Measurements from ENCODE around the gene CRYM. TPM values are rescaled to one million over a fixed set of nuclear protein-coding genes. Genes with fewer than 3 reads are reported as not detected.
"Not testable (repeated sequence)": the region's sequence is repeated elsewhere in the genome, so short reads cannot be mapped to it uniquely, and the experiment has no call there.

The CRYM gene
- polyA plus RNA-seq, 2 donors = 5.3 to 9.8 TPM

DNA sequence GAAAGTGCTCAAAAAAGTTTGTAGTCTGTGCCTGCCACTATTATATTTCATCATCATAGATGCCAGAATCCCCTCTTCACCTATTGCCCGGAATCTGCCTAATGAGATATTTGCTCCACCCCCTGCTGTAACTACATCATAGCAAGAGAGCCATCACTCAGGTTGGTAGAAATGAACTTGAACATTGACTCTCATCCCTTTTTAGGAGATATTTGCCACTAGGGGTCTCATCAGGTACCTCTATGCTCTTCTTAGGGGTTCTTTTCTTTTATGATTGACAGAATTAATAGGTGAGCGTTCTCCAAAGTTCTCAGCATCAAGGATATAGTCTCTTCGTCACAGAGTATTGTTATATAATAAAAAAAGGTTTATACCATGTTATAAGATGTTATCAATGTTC lies 24.6 kb downstream of the CRYM start:
- Histone ChIP-seq H3K4me1 (ENCODE audit: control insufficient read depth in 2 of 2, insufficient read depth in 2 of 2, low read length in 1 of 2) (no peaks in the 10 kb centered on the region), H3K36me3 (ENCODE audit: control insufficient read depth in 2 of 2, insufficient read depth in 2 of 2, low read length in 1 of 2) (no peaks in the 10 kb centered on the region), H3K27ac (ENCODE audit: low read depth in 2 of 2, low read length in 1 of 2) (no peak overlapping the region), H3K9me3 (ENCODE audit: control insufficient read depth in 2 of 2, insufficient read depth in 1 of 2, low read depth in 1 of 2, low read length in 1 of 2) (no peaks in the 10 kb centered on the region), H3K27me3 (ENCODE audit: control insufficient read depth in 1 of 2, insufficient read depth in 2 of 2, low read length in 2 of 2) (peaks cover 0 to 4% of the 10 kb centered on the region in 2 donors), H3K4me3 (ENCODE audit: low read depth in 1 of 2, low read length in 2 of 2) (no peak overlapping the region)
- WGBS, 2 donors = 84 to 86% methylated on average over 3 of the region's 3 CpGs

DNA sequence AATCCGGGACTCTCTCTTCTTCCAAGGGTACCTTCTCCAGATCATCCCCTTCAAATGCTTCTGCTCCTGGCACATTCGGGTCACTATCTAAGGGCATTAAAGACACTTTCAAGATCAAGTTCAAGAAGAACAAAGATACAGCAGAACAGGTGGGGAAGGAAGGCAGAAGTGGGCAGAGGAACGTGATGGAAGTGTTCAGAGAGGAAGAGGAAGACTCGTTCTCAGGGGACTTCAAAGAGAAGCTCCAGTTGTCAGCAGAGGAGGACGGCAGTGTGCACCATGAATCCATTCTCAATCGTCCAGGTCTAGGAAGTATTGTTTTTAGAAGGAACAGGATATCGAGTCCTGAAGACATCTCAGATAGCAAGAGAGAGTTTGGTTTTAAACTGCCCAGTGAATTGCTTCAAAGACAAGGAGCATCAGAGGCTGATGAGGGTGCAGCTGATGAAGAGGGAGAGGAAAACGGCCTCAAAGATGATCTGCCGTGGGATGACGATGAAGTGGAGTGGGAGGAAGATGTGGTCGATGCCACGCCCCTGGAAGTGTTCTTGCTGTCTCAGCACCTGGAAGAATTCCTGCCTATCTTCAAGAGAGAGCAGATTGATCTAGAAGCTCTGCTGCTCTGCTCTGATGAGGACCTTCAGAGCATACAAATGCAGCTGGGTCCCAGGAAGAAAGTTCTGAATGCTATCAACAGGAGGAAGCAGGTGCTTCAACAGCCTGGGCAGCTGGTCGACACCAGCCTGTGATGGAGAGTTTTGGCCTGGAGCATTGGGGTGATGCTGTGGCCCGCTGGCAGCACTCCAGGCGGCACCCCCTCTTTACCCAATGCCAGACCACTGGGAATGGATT lies 27.8 kb downstream of the CRYM start:
- WGBS, 2 donors = 80 to 82% methylated on average over 15 of the region's 15 CpGs
- H3K4me3 ChIP-seq (ENCODE audit: low read depth in 1 of 2, low read length in 2 of 2) = no peak overlapping the region
- no peaks in the 10 kb centered on the region for H3K36me3 ChIP-seq (ENCODE audit: control insufficient read depth in 2 of 2, insufficient read depth in 2 of 2, low read length in 1 of 2)
- H3K9me3 ChIP-seq (ENCODE audit: control insufficient read depth in 2 of 2, insufficient read depth in 1 of 2, low read depth in 1 of 2, low read length in 1 of 2) = no peaks in the 10 kb centered on the region
- H3K27ac ChIP-seq (ENCODE audit: low read depth in 2 of 2, low read length in 1 of 2) = no peak overlapping the region
- H3K27me3 ChIP-seq (ENCODE audit: control insufficient read depth in 1 of 2, insufficient read depth in 2 of 2, low read length in 2 of 2) = peaks cover 0 to 4% of the 10 kb centered on the region in 2 donors
- H3K4me1 ChIP-seq (ENCODE audit: control insufficient read depth in 2 of 2, insufficient read depth in 2 of 2, low read length in 1 of 2) = no peaks in the 10 kb centered on the region

DNA sequence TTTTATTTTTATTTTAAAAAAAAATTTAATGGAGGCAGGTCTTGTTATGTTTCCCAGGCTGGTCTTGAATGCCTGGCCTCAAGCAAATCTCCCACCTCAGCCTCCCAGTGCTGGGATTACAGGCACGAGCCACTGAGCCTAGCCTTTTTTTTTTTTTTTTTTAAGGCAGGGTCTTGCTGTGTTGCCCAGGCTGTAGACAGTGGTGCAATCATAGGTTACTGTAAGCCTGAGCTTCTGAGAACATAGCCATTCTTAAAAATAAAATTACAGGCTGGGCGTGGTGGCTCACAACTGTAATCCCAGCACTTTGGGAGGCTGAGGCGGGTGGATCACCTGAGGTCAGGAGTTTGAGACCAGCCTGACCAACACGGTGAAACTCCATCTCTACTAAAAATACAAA lies 29.9 kb downstream of the CRYM start:
- not testable (repeated sequence) for H3K27me3 ChIP-seq (ENCODE audit: control insufficient read depth in 1 of 2, insufficient read depth in 2 of 2, low read length in 2 of 2); H3K36me3 ChIP-seq (ENCODE audit: control insufficient read depth in 2 of 2, insufficient read depth in 2 of 2, low read length in 1 of 2); H3K9me3 ChIP-seq (ENCODE audit: control insufficient read depth in 2 of 2, insufficient read depth in 1 of 2, low read depth in 1 of 2, low read length in 1 of 2); H3K4me1 ChIP-seq (ENCODE audit: control insufficient read depth in 2 of 2, insufficient read depth in 2 of 2, low read length in 1 of 2); H3K27ac ChIP-seq (ENCODE audit: low read depth in 2 of 2, low read length in 1 of 2); H3K4me3 ChIP-seq (ENCODE audit: low read depth in 1 of 2, low read length in 2 of 2)
- 87 to 90% methylated on average over 4 of the region's 4 CpGs for WGBS, 2 donors

DNA sequence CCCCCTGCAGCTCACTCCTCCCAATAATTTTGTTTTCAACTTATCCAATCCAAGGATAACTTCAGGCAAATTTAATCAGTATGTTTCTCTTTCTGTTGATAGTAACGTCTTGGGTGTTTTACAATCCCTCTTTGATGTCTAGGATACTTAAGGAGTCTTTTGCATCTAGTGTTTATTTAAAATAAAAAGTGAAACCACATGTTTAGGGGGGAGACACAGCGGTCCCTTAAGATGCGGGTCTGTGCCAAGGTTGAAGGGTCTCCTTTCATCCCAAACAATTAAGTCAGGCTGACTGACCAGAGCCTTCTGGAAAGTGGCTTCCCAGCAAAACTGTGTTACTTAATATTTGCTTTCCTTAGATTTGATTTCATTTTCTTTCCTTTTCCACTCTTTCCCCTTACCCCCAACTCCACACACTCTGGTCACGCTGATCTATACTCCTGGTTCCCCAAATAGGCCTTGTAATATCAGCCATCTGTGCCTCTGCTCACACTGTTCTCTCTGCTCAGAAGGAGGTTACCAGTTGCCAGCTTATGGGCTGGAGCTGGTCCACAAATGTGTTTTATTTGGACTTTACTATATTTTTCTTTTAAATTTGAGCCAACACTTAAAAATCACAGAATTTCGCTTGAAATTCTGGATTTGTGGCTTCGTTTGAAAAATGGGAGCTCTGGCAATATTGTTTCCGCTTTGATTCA lies 33.4 kb downstream of the CRYM start:
- Histone ChIP-seq H3K9me3 (ENCODE audit: control insufficient read depth in 2 of 2, insufficient read depth in 1 of 2, low read depth in 1 of 2, low read length in 1 of 2) (no peaks in the 10 kb centered on the region), H3K27me3 (ENCODE audit: control insufficient read depth in 1 of 2, insufficient read depth in 2 of 2, low read length in 2 of 2) (peaks cover 0 to under 1% of the 10 kb centered on the region in 2 donors), H3K27ac (ENCODE audit: low read depth in 2 of 2, low read length in 1 of 2) (no peak overlapping the region), H3K4me1 (ENCODE audit: control insufficient read depth in 2 of 2, insufficient read depth in 2 of 2, low read length in 1 of 2) (no peaks in the 10 kb centered on the region), H3K36me3 (ENCODE audit: control insufficient read depth in 2 of 2, insufficient read depth in 2 of 2, low read length in 1 of 2) (no peaks in the 10 kb centered on the region), H3K4me3 (ENCODE audit: low read depth in 1 of 2, low read length in 2 of 2) (no peak overlapping the region)
- 53 to 62% methylated on average over 7 of the region's 7 CpGs for WGBS, 2 donors

DNA sequence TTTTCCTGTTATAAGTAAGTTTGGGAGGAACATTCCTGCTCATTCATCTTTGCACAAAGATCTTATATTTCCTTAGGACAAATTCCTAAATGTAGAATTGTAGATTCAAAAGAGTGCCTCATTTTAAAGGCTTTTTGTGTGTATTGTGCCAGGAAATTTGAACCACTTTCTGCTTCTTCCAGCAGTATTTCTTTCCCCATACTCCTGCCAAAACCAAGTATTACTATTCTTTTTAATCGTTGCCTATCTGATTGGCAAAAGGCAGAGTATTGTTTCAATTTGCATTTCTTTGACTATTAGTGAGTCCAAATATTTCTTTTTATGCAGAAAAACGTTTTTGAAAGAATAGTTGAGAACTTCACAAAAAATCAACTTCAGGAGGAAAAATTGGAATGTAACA lies 35.3 kb downstream of the CRYM start:
- 24 to 34% methylated on average over 2 of the region's 2 CpGs for WGBS, 2 donors
- no peak overlapping the region for H3K27ac ChIP-seq (ENCODE audit: low read depth in 2 of 2, low read length in 1 of 2)
- no peaks in the 10 kb centered on the region for H3K4me1 ChIP-seq (ENCODE audit: control insufficient read depth in 2 of 2, insufficient read depth in 2 of 2, low read length in 1 of 2)
- H3K4me3 ChIP-seq (ENCODE audit: low read depth in 1 of 2, low read length in 2 of 2) = no peak overlapping the region
- H3K27me3 ChIP-seq (ENCODE audit: control insufficient read depth in 1 of 2, insufficient read depth in 2 of 2, low read length in 2 of 2) = no peaks in the 10 kb centered on the region
- no peaks in the 10 kb centered on the region for H3K36me3 ChIP-seq (ENCODE audit: control insufficient read depth in 2 of 2, insufficient read depth in 2 of 2, low read length in 1 of 2)
- no peaks in the 10 kb centered on the region for H3K9me3 ChIP-seq (ENCODE audit: control insufficient read depth in 2 of 2, insufficient read depth in 1 of 2, low read depth in 1 of 2, low read length in 1 of 2)

DNA sequence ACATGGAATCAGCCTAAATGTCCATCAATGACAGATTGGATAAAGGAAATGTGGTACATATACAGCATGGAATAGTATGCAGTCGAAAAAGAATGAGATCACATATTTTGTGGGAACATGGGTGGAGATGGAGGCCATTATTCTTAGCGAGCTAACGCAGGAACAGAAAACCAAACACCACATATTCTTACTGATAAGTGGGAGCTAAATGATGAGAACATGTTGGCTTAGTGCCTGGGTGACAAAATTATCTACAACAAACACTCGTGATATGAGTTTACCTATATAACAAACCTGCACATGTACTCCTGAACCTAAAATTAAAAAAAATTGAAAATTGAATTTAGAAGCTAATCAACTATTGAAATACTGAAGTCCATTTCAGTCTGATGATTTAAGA lies 38.4 kb downstream of the CRYM start:
- Histone ChIP-seq H3K4me3 (ENCODE audit: low read depth in 1 of 2, low read length in 2 of 2) (no peak overlapping the region), H3K9me3 (ENCODE audit: control insufficient read depth in 2 of 2, insufficient read depth in 1 of 2, low read depth in 1 of 2, low read length in 1 of 2) (no peaks in the 10 kb centered on the region), H3K36me3 (ENCODE audit: control insufficient read depth in 2 of 2, insufficient read depth in 2 of 2, low read length in 1 of 2) (no peaks in the 10 kb centered on the region), H3K27ac (ENCODE audit: low read depth in 2 of 2, low read length in 1 of 2) (no peak overlapping the region), H3K27me3 (ENCODE audit: control insufficient read depth in 1 of 2, insufficient read depth in 2 of 2, low read length in 2 of 2) (no peaks in the 10 kb centered on the region), H3K4me1 (ENCODE audit: control insufficient read depth in 2 of 2, insufficient read depth in 2 of 2, low read length in 1 of 2) (no peaks in the 10 kb centered on the region)
- WGBS, 2 donors = 68 to 79% methylated on average over 4 of the region's 4 CpGs

DNA sequence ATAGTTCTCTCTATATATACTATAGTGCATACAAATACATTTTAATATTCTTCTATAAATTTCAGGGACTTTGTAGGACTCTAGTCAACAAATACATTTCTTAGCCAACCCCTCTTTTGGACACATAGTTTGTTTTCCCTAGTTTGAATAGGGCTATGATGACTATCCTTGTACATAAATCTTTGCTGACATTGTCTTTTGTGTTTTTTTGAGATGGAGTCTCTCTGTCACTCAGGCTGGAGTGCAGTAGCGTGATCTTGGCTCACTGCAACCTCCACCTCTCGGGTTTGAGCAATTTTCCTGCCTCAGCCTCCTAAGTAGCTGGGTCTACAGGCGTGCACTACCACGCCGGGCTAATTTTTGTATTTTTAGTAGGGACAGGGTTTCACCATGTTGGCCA lies 41.3 kb downstream of the CRYM start:
- 75 to 79% methylated on average over 5 of the region's 5 CpGs for WGBS, 2 donors
- no peaks in the 10 kb centered on the region for H3K36me3 ChIP-seq (ENCODE audit: control insufficient read depth in 2 of 2, insufficient read depth in 2 of 2, low read length in 1 of 2)
- H3K27me3 ChIP-seq (ENCODE audit: control insufficient read depth in 1 of 2, insufficient read depth in 2 of 2, low read length in 2 of 2) = peaks cover 2 to 3% of the 10 kb centered on the region in 2 donors
- no peak overlapping the region for H3K4me3 ChIP-seq (ENCODE audit: low read depth in 1 of 2, low read length in 2 of 2)
- H3K4me1 ChIP-seq (ENCODE audit: control insufficient read depth in 2 of 2, insufficient read depth in 2 of 2, low read length in 1 of 2) = no peaks in the 10 kb centered on the region
- no peak overlapping the region for H3K27ac ChIP-seq (ENCODE audit: low read depth in 2 of 2, low read length in 1 of 2)
- no peaks in the 10 kb centered on the region for H3K9me3 ChIP-seq (ENCODE audit: control insufficient read depth in 2 of 2, insufficient read depth in 1 of 2, low read depth in 1 of 2, low read length in 1 of 2)

DNA sequence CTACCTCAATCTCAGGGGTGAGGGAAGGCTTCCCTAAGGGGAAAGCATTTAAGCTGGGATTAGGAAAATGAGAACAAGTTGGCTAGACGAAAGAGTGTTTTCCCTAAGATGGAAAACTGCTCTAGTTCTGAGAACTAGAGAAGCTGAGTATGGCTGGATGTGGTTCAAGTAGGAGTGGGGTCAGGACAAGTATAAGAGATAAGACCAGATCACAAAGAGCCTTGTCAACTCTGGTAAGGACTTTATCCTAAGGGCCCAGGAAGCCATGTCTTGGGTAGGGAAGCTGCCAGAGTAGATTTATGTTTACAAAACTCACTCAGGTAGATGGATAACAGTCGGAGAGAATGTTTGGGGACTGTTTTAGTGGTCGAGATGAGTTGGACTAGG lies 42.9 kb downstream of the CRYM start:
- Histone ChIP-seq H3K4me1 (ENCODE audit: control insufficient read depth in 2 of 2, insufficient read depth in 2 of 2, low read length in 1 of 2) (no peaks in the 10 kb centered on the region), H3K4me3 (ENCODE audit: low read depth in 1 of 2, low read length in 2 of 2) (no peak overlapping the region), H3K27ac (ENCODE audit: low read depth in 2 of 2, low read length in 1 of 2) (no peak overlapping the region), H3K27me3 (ENCODE audit: control insufficient read depth in 1 of 2, insufficient read depth in 2 of 2, low read length in 2 of 2) (peaks cover 2 to 3% of the 10 kb centered on the region in 2 donors), H3K36me3 (ENCODE audit: control insufficient read depth in 2 of 2, insufficient read depth in 2 of 2, low read length in 1 of 2) (no peaks in the 10 kb centered on the region), H3K9me3 (ENCODE audit: control insufficient read depth in 2 of 2, insufficient read depth in 1 of 2, low read depth in 1 of 2, low read length in 1 of 2) (no peaks in the 10 kb centered on the region)
- WGBS, 2 donors = 70 to 74% methylated on average over 3 of the region's 3 CpGs

DNA sequence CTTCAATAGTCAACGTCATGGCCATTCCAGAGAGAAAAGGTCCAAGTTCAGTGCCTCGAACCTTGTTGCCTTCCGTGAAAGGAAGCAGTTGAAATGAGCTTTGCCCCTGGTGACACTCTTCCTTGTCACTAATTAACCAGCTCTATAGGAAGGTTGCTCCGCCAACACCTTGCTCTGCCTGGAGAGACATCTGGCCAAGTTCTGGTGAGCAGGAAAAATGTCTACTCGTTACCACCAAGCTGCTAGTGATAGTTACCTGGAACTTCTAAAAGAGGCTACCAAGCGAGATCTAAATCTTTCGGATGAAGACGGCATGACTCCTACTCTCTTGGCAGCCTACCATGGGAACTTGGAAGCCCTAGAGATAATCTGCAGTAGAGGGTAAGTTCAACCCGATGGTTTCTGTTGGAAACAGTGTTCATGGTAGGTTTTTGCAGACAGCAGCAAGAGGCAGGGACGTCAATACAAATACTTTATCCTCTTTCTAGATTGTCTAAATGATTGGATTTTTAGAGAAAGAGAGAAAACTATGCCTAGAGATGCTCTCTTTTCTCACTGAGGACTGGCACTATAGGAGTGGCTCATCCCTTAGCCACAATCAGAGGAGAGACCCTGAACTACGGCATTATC lies 44.5 kb downstream of the CRYM start, which contains the start of gene ANKS4B:
TSS of gene ANKS4B (plus strand) at position 179 of the 630 bp plus-strand sequence. CDS start at position 218, 39 bp downstream.
- H3K4me3 ChIP-seq (ENCODE audit: low read depth in 1 of 2, low read length in 2 of 2) = no peak within 1 kb of the TSS
- WGBS, 2 donors = 69 to 87% methylated on average over 11 of the region's 11 CpGs
- no peak within 1 kb of the TSS for H3K27ac ChIP-seq (ENCODE audit: low read depth in 2 of 2, low read length in 1 of 2)

More for the DNA sequence above, 44.5 kb downstream of the CRYM start, which contains the start of gene ANKS4B:
- Histone ChIP-seq H3K4me1 (ENCODE audit: control insufficient read depth in 2 of 2, insufficient read depth in 2 of 2, low read length in 1 of 2) (no peaks in the 10 kb centered on the region), H3K27me3 (ENCODE audit: control insufficient read depth in 1 of 2, insufficient read depth in 2 of 2, low read length in 2 of 2) (peaks cover 2 to 3% of the 10 kb centered on the region in 2 donors), H3K9me3 (ENCODE audit: control insufficient read depth in 2 of 2, insufficient read depth in 1 of 2, low read depth in 1 of 2, low read length in 1 of 2) (no peaks in the 10 kb centered on the region), H3K36me3 (ENCODE audit: control insufficient read depth in 2 of 2, insufficient read depth in 2 of 2, low read length in 1 of 2) (no peaks in the 10 kb centered on the region)
